C4-2B (cell line): ENCODE data around the gene TMEM95.

Source experiments
- ZFX ChIP-seq: fragments of 450-650 bp; IDR thresholded peaks from 2 replicates; pipeline ENCODE4 v1.6.1; 2017
- TF ChIP-seq, protein P1 (sequence below): fragments of 450-650 bp; conservative IDR thresholded peaks from 2 replicates; pipeline ENCODE4 v1.5.1; 2017; ENCODE audit warnings: mild to moderate bottlenecking

DNA sequence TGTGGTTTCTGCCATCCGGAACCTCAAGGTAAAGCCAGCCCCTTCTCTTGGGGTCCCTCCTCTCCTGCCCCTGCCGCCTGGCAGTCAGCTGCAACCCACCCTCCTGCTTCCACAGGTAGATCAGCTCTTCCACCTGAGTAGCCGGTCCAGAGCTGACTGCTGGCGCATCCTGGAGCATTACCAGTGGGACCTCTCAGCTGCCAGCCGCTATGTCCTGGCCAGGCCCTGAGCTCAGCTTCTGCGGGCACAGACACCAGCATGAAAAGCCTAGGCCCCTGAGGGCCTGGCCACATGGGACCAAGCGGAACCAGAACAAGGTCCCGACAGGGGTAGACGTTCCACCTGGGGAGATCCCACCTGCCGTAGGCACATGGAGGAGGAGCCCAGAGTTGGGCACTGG, 33.9 kb downstream of the TMEM95 start:
- TF ChIP-seq, protein P1, sequence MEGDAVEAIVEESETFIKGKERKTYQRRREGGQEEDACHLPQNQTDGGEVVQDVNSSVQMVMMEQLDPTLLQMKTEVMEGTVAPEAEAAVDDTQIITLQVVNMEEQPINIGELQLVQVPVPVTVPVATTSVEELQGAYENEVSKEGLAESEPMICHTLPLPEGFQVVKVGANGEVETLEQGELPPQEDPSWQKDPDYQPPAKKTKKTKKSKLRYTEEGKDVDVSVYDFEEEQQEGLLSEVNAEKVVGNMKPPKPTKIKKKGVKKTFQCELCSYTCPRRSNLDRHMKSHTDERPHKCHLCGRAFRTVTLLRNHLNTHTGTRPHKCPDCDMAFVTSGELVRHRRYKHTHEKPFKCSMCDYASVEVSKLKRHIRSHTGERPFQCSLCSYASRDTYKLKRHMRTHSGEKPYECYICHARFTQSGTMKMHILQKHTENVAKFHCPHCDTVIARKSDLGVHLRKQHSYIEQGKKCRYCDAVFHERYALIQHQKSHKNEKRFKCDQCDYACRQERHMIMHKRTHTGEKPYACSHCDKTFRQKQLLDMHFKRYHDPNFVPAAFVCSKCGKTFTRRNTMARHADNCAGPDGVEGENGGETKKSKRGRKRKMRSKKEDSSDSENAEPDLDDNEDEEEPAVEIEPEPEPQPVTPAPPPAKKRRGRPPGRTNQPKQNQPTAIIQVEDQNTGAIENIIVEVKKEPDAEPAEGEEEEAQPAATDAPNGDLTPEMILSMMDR = no peak
- no peak for TF ChIP-seq ZFX
